ENCODE data around the gene FNDC3B.

Gene FNDC3B

DNA sequence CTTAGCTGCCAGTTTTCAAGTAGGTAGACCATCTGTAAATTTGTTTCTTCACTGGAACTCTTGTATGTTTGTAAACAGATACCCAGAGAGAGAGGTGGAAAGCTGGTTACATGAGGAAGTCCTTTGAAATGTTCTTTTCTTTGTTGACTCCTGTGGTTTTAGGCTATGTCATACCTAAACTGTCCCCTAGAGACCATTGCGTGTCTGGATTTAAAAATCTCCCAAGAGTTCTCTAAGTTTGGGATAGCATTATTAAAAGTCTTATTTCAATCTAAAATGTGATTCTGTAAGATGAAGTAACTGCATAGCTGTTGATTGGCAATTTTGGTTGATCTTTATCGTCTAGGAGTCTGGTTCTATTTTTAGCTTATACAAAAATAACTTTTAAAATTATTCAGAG lies 281.7 kb downstream of the FNDC3B start:
- peak; percentile 55 for DNase-seq

- DNase-seq: no peak
Measured at GRCh38 chr3:172323894-172324610, 284.7 kb downstream of the FNDC3B start.

DNA sequence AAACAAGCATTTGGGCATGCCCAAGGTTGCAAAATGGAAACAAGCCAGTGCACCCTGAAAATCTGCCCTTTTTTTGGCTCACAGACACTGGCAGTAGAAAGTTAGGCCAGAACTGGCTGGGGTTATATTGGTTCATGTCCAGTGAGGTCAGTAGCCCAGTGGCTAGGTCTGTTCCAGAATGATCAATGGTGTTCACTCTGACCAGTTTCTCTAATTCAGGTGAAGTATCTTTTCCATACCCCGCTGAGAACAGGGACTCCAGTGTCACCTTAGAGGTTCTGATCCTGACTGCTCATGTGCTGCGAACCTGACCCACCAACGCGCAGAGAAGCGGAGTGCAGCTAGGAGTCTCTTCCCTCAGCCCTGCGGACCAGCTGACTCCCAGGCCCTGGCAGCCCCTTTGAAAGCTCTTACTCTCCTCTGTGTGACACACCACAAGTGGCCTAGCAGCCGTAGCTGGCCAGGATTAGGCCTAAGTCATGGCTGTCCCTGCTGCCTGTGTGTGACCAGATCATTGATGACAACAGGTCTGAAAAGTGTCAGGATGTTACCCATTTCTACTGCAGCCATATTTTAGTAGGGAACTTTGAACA lies 285.3 kb downstream of the FNDC3B start:
- DNase-seq: no peak

GRCh38 chr3:172325461-172325860 lies 286.1 kb downstream of the FNDC3B start:
- DNase-seq: no peak

- DNase-seq: no peak
Measured at GRCh38 chr3:172326993-172327392, 287.6 kb downstream of the FNDC3B start.

- DNase-seq: no peak
Measured at GRCh38 chr3:172328282-172328681, 288.9 kb downstream of the FNDC3B start.

DNA sequence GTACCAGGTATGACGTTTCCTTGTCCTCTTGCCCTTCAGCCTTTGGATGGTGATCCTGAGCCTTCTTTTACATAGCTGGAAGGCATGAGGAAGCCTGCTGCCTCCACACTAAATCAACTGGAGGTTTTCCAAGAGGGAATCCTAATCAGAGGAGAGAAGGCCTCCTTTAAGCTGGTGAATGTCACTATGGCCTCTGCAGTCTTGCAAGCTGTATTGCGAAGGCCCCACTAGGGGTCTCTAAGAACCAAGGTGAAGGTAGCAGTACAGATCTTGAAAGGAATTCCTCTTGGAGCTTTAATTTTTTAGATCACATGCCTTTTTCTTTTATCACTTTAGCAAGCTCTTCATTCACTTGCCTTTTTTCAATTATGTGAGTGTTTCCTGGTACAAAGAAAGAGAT lies 289.7 kb downstream of the FNDC3B start:
- no peak for DNase-seq

GRCh38 chr3:172330413-172330812 lies 291.0 kb downstream of the FNDC3B start:
- DNase-seq: no peak

DNA sequence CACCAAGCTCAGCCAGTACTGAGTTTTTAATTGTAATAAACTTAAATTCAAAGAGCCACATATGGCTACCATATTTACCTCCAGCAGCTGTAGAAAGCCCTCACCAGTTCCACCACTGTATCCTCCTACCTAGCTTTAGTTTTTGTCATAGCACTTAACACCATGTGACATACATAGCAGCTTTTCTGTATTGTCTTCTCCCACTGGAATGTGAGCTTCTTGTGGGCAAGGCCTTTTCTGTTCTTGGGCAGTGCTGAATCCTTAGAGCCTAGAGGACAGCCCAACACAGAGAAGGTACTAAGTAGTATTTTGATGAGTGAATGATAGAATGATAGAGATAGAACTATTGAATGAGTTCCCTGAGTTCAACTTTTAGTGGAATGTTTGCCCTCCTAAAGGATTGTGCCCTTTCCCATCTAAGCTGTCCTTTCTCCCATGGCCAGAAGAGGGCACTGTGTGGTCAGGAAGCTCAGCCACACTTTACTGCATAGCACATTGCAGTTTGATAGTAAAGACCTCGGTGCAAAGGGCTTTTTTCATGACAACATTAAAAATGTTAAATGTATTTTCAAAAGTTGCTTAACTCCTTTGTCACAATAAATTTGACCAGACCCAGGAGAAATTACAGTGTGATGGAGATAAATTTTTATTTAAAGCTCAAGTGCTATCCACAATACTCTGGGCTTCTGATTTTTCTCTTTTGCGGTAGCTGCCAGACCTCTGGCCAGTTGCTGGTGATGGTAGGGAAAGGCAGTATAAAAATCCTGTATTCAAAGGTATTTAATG lies 293.1 kb downstream of the FNDC3B start:
- peak; percentile 73 for DNase-seq

- DNase-seq: no peak
Measured at GRCh38 chr3:172333042-172333377, 293.6 kb downstream of the FNDC3B start.

DNA sequence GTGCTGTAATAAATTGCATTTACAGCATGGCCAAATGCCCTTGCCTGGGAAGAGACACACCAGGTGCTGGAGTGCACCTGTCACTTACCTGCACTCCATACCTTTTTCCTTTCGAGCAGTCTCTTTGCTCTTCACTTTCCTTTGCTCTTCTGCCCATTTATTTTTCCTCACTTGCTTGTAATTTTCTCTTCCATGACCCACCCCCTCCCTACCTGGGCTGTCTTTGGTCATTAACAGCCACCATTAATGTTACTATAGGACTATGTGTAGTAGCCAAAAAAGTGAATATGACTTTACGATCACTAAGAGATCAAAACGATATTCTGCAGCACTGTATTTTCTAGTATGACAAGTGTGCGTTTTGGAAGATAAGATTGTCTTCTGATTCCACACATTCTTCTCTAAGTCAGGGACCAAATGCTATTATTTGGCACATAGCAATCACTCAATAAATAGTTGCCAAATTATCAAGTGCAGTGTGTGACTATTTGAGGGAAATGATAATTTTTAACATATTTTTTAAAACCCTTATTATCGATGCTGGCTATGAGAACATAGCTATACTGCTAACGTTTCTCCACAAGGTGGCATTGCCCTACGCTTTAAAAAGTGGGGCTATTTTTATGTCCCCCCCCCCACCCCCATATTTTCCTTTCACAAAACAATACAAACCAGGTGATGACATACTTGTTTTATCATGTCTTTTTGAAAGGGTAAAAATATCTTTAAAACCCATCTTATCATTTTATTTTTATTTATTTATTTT lies 294.5 kb downstream of the FNDC3B start:
- DNase-seq: no peak

DNA sequence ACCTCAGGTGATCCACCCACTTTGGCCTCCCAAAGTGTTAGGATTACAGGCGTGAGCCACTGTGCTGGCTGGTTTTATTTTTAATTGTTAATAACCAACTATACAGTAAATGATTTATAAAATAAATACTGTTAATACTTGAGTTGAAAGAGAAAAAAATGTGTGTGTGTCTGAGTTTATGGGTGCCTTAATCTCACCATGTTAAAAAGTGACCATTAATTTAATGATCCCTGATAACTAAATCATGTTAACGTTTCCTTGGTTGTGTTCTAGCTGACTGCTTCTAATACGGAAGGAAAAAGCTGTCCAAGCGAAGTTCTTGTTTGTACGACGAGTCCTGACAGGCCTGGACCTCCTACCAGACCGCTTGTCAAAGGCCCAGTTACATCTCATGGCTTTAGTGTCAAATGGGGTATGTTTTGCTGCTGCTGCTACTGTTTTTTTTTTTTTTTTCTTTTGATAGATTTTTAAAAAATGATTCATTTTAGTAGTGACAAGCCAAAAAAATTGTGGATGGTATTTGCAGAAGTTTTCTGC lies 295.4 kb downstream of the FNDC3B start:
- no peak for DNase-seq

- DNase-seq: no peak
Measured at GRCh38 chr3:172339892-172340291, 300.5 kb downstream of the FNDC3B start.

DNA sequence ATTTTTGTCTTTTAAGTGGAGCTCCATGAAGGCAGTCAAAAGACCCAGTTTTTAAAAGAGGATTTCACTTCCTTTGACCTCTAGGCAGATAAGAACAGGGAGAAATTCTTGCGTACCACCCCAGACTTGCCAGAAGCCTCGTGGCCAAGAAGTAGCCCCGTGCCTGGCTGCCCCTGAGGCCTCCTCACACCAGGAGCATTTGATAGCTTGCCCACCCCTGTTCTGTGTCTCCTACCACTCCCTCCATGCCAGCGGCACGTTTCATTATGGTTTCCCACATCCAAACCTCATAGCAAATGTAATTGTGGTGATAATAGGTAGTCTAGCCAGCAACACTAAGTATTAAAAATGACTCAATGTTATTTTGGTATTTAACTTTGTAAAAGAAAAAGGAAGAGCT lies 301.2 kb downstream of the FNDC3B start:
- no peak for DNase-seq

DNA sequence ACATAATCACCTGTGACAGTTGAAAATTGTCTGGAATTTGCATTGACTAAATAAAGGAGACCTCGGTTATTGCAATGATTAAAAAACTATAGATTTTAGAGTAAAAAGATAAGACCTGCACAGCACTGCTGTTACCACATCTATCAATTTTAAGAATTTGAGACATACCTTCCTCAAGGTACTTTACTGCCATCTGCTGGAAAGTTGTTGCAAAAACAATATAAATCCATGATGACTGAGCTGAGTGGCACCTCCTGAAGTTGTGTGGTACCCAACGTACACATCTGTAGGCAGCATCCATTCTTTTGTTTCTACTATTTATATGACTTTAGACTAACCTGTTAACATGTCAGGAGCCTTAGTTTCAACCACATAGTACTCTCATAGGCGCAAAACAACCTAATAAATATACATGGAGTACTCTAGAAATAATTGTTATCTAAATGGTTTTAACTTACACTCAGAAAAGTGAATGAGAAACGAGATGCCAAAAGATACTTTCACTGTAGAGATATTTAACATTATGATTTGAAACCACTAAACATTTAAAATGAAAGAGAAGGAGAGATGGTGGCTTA lies 302.2 kb downstream of the FNDC3B start:
- peak; percentile 85 for DNase-seq

DNA sequence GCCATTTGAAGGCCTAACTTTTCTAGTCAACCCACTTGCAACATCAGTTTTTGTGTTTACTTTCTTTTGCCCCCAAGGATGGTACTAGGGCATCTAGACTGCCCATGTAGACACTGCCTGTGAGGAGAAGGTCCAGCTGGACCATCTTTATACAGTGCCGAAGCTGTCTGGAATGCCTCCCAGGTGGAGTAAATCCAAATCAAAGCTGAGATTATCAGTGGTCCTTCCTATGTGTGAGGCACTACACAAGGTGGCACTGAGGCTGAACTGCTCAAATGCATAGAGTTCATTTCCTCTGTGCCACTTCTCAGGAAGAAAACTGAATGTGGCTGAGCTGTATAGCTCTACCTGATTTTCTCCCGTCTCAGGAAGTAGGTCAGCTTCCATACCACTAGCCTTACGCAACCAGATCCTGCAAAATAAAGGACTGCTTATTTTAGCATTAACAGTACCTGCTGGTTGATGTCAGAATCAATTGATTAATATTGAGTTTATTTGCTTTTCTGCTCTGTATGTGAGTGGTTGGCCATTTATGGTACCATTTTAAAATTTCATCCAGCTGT lies 302.8 kb downstream of the FNDC3B start:
- DNase-seq: no peak

DNA sequence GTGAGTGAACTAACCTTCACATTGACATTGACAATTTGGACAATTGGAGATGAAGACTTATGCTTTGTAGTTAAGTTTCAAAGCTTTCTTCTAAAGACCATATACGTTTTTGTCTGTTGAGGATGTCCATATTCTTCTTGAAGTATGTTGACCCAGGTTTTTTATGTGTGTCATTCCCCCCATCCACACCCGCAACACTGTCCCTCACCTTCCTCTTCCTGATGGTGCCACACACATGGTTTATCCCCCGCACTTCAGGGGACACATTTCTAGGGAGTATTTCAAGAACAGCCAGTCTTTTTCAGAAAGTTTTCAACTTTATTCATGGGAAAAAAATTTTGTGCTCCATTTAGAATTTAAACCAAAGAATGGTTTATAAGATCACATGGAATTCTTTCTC lies 303.7 kb downstream of the FNDC3B start:
- DNase-seq: no peak

DNA sequence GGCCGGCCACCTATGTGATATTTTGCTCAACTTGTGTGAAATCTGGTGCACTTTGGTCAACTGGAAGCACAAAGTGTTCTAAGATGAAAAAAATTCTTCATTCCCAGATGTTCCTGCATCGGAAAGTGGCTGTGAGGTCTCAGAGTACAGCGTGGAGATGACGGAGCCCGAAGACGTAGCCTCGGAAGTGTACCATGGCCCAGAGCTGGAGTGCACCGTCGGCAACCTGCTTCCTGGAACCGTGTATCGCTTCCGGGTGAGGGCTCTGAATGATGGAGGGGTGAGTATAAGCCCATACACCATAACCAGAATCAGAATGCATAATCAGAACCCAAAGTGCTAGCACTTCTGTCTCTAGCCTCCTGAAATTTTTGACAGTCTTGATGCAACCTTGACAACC lies 304.6 kb downstream of the FNDC3B start:
- DNase-seq: no peak

GRCh38 chr3:172346161-172346560 lies 306.8 kb downstream of the FNDC3B start:
- DNase-seq: no peak

DNA sequence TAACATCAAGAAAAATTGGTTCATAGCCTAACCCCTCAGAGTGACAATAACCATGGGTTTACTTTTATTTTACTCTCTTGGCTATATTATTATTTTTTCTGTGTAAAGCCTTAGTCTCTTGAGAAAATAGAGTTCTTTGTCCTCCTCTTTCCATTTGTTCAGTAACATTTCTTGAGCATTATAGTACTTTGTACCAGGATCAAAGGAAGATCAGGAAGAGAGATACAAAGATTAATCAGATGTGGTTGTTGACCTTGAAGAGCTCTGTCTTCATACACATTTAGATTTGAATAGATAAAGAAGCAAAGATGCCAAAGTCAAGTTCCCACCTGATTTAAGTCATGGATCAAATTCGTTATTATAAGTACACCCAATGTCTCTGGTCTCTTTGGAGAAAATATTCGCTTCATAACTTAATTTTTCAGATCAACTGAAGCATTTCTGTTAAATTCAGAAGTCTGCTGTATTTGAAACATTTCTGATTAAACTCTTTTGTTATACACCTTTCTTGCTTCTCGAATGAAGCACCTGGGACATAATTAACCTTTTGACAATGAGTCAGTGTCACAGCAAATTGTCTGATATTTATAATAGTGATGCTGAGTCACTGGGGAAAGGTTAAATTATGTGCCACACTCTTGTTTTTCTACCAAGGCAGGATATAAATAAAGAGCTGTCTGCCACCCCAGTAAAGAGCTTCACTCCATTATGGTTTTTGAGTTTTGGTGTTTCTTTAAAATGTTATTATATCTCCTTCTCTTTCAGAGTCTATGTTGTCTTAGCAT lies 308.7 kb downstream of the FNDC3B start:
- DNase-seq: no peak

GRCh38 chr3:172351895-172352466 lies 312.6 kb downstream of the FNDC3B start:
- DNase-seq: no peak

Measured in hematopoietic multipotent progenitor cell treated with erythropoietin and hydrocortisone succinate and interleukin-3 and kit ligand, for 4 days (in vitro differentiated cells).